ENCODE results near the gene XPC.
"Not testable (repeated sequence)": the region's sequence is repeated elsewhere in the genome, so short reads cannot be mapped to it uniquely, and the experiment has no call there.

The XPC gene

GRCh38 chr3:14113965-14114635, 64.3 kb downstream of the XPC start:
- no peak for DNase-seq

- no peak for DNase-seq
These were observed 67.7 kb downstream of the XPC start for GRCh38 chr3:14110699-14111098.

GRCh38 chr3:14109821-14110220, 68.6 kb downstream of the XPC start:
- DNase-seq = not testable (repeated sequence)

GRCh38 chr3:14097616-14098391, 80.6 kb downstream of the XPC start:
- no peak for DNase-seq

- DNase-seq = no peak
These were observed 81.7 kb downstream of the XPC start for GRCh38 chr3:14096742-14097141.
